Limb (tissue), 2 donors: ENCODE measurements around the gene SLC6A9.
A peak's percentile ranks its signal among the peaks of the same experiment; 100 is the strongest.

Experiments used
- DNase-seq, 2 donors: peaks; one replicate each; pipeline ENCODE4 v3.0.0-alpha.2; 2016; ENCODE audit errors: extremely low spot score in 2 of 2

SLC6A9 gene

DNA sequence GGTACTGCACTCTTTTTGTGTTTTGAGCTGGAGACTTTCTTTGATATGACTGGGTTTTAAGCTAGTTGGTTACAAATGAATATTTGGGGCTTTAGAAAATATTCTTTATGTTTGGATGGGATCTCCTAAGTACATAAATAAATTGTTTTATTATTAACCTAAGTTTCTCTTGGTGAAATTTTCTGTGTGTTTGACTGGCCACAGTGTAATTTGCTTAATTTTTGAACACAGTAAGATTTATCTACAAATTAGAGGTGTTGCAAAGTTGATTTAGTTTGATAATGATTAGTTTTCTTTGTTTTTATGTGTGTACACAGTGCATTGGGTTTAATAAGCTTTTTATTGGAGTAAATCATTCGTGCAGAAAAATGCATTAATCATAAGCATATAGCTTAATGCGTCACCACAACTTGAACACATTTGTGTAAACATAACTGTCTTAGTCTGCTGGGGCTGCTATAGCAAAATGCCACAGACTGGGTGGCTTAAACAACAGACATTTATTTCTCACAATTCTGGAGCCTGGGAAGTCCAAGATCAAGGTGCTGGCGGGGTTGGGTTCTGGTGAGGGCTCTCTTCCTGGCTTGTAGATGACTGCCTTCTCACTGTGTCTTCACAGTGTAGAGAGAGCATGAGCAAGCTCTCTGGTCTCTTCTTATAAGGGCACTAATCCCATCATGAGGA, 17.4 kb upstream of the SLC6A9 start:
- DNase-seq: no peak

GRCh38 chr1:44047131-44047530, 15.9 kb upstream of the SLC6A9 start:
- no peak for DNase-seq

DNA sequence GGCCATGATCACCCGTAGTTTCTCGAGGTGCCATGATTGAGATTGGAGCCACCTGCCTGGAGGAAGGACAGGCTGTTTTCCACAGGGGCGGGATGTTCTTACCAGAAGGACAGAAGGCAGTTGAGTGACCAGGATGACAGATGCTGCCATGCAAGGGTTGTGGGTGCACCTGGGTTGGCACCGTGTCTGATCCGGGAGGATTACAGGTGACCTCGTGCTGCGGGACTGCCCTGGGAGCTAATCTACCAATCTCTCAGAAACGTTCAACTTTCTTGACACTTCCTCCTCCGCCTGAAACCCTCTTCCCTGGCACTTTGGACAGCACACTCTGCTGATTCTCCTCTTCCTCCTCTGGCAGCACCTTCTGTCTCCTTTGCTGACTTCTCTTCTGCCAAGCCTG, 13.8 kb upstream of the SLC6A9 start:
- no peak for DNase-seq

- no peak for DNase-seq
Observed at GRCh38 chr1:44044071-44044801, 13.0 kb upstream of the SLC6A9 start.

DNA sequence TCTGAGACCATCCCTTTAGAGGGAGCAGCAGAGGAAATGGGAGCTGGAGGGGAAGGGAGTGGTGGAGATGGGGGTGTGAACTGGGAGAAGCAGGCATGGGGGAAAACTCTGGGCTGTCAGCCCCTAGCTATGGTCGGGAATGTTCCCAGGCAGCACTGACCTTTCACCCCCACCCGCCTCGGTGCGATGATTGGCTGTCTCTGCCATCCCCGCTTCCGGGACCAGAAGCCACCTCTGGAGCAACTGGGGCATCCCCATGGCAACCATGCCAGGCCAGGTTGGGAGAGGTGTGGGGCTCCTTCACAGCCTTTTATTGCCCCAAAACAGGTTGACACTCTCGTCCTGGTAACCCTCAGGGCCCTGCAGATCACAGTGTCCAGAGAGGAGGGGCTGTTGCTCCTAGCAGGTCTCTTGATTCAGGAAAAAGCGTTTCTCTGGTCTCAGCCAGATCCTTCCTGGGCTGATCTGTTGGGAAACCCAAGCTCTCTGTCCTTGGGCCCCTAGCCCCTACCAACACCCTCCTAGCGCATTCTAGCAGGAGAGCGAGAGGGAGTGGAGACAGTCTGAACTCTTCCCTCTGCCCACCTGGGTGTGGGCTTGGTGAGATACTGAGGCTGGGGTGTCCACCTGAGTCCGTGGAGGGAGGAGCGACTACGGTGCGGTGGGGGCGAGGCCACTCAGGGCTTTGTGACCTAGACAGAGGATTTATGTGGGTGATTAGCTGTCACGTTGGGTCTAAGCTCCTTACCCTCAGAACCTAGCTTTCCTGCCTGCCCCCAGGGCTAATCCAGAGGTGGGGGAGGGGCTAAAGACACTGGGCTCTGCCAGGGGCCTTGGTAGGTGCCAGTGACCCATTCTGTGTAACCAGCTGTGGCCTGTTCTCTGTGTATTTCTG, 12.2 kb upstream of the SLC6A9 start:
- no peak for DNase-seq

GRCh38 chr1:44040846-44041245, 9.6 kb upstream of the SLC6A9 start:
- DNase-seq: no peak

GRCh38 chr1:44040418-44040817, 9.2 kb upstream of the SLC6A9 start:
- DNase-seq: no peak

GRCh38 chr1:44038876-44039657, 7.8 kb upstream of the SLC6A9 start:
- DNase-seq: no peak

- peak in 1 of 2 donors; percentile 55 for DNase-seq
Observed at GRCh38 chr1:44037154-44037553, 5.9 kb upstream of the SLC6A9 start.

GRCh38 chr1:44036409-44037139, 5.3 kb upstream of the SLC6A9 start:
- peak; percentile 57 to 72 for DNase-seq

GRCh38 chr1:44035726-44036408, 4.6 kb upstream of the SLC6A9 start:
- DNase-seq: peak in 1 of 2 donors; percentile 48

DNA sequence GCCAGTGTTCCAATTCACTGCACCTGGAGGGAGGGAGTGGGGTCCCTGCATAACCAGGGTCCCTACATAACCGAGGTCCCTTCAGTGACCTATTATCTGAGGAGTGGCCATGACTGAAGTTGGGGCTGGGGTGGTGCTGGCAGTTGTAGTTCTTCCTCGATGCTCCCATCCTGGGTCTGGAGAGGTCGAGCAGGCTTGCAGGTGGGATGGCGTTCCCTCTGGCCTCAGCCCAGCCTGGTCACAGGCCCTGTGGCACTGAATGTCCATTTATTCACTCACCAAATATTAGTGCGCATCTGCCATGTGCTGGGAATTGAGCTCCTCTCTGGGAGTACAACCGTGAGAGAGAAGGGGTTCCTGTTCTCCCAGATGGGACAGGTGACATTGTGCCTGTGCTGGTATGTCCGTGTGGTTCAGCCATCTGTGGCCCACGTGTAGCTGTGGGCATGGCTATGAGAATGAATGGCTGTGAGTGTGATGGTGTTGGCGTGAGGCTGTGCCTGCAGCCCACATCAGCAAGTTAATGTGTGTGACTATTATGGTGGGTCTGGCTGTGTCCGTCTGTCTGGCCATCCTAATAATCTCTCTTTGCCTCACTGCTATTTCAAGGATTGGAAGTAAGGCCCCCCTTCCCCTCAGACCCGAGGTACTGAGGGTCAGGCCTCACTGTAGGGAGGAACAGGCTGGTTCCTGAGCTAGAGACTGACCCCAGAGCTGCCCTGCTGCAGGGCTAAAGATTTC, 3.9 kb upstream of the SLC6A9 start:
- DNase-seq: no peak

DNA sequence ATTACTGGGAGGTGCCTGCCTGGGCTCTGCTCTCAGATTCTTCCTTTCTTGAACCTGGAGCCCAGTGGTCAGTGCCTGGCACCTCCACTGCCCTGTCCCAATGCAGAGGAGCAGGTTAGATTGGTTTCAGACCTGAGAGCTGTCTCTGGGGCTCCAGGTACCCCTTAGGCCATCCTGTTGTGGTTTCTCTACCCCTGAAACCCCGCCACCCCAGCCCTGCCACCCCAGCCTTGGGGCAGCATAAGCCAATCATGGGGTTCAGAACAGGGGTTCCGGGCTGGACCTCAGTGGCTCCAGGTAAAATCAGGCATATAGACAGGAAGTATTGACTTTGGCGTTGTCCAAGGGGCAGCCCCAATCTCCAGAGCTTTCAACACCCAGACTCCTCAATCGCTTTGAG, 3.2 kb upstream of the SLC6A9 start:
- no peak for DNase-seq

DNA sequence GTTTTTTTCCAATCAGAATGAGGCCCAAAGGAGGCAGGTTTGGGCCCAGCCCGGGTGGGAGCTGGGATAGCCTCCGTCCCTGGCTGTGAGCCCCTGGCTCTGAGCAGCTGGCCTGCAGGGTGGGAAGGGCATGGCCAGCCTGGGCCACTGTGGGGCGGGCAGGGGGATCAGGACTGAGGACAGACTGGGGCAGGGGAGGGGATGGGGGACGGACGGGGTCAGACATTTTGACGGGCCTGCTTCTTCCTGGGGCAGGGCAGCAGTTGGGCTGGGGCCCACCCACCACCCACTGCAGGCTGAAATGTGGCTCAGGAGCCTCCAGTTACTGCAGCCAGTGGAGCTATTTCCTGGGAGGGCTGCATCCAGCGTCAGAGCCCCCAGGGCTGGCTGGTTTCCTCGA, 2.5 kb upstream of the SLC6A9 start:
- no peak for DNase-seq

DNA sequence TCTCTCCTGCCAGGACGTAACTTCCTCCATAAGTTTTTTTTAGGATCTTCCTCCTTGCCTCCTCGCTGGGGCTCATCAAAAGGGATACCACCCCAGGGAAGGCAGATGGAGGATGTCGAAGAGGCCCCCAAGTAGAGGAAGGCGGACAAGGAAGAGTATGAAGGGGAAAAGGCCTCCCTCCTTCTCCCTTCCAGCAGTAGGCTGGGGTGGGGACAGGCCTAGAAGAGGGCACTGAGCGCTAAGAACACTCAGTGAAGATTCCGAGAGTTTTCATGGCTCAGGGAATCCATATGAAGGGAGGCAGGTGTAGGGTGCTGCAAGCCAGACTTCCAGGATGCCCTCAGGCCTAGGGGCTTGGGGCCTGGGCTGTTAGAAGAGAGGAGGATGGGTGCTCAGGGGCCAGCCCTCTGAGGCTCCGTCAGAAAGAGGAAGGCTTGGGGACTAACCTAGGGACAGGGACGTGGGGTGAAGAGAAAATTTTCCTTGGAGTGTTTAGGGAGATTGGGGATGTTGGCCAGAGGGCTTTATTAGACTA, 1.8 kb upstream of the SLC6A9 start:
- no peak for DNase-seq

DNA sequence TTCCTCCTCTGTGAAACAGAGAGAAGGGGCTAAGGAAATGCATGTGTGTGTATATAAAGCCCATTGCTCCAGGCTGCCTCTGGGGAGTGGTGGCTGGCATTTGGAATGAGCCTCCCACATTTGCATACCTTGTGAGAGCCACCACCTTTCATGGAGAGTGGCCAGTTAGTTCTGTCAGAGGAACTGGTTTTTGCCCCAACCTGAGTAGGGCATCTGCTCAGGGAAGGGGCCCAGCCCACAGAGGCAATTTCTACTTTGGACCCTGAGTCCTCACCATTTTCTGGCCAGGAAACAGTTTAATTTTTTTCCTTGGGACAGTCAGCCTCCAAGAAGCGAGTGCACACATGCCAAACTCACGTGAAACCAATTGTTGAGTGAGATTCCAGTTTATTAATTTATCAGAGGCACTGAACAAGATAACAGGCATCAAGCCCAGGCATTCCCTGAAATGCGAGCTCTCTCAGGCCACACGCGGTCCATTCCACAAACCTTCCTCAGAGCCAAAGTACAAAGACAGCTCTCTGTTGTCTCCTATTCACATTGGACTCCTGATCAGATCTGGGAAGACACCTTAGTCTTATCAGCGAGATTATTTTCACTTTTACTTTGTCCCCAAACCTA, 1.0 kb upstream of the SLC6A9 start:
- no peak for DNase-seq

DNA sequence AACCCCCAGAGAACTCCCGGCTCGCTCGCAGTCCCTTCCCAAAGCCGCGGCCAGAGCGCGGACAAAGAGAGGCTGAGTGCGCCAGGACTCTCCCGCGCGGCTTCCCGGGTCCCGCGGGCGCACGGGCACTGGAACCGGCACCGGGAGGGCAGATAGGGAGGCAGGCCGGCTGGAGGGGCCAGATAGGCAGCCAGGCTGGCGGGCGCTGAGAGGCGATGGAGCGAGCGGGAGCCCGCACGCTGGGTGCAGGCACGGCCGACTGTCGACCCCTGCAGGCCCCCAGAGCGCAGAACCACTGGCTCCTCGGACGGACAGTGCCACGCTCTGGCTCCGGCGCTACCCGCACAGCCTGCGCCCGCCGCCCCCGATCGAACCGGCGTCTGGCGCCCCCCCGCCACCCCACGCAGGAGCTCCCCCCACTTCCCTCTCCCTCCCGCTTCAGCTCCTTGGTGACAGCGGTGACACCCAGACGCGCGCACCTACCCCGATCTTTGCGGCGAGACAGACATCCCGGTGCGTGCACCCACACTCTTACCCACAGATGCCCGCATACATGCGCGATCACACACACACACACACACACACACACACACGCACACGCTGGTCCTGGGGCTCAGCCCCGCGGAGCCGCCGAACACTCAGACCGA, 534 bp downstream of the SLC6A9 start:
- DNase-seq: peak in 1 of 2 donors; percentile 75
